Upper lobe of right lung (tissue), 1 donor: ENCODE data around the gene SST. TPM values are rescaled to one million over a fixed set of nuclear protein-coding genes. Genes with fewer than 3 reads are reported as not detected.
"Not testable (repeated sequence)": the region's sequence is repeated elsewhere in the genome, so short reads cannot be mapped to it uniquely, and the experiment has no call there.

Experiments used
- ATAC-seq: fragments of 200-7000 bp; cut with Tn5 transposase; one replicate; pipeline ENCODE4 v1.9.1; 2020; ENCODE audit warnings: mild to moderate bottlenecking, moderate library complexity
- DNase-seq: peaks from one replicate; pipeline ENCODE4 v3.0.0-alpha.2; 2020
- H3K27ac ChIP-seq: fragments of 200-600 bp; one replicate; pipeline ENCODE4 v1.8.0; 2022
- H3K27me3 ChIP-seq: fragments of 200-600 bp; one replicate; pipeline ENCODE4 v1.8.0; 2022; ENCODE audit warnings: mild to moderate bottlenecking
- H3K36me3 ChIP-seq: fragments of 200-600 bp; one replicate; pipeline ENCODE4 v1.8.0; 2022
- H3K4me1 ChIP-seq: fragments of 200-600 bp; one replicate; pipeline ENCODE4 v1.8.0; 2022
- H3K4me3 ChIP-seq: fragments of 200-600 bp; one replicate; pipeline ENCODE4 v1.8.0; 2022; ENCODE audit warnings: mild to moderate bottlenecking
- H3K9me3 ChIP-seq: fragments of 200-600 bp; one replicate; pipeline ENCODE4 v1.8.0; 2022
- CTCF ChIP-seq: fragments of 200-600 bp; IDR thresholded peaks from one replicate; pipeline ENCODE4 v1.8.0; 2022; ENCODE audit warnings: antibody characterized with exemption
- intact Hi-C: fragments of 100-400 bp; cut with DNase I; formaldehyde crosslinking; loops from one replicate; pipeline ENCODE4 v1.11.0; 2022
- total RNA-seq: library from RNA; stranded (reverse); fragmentation: NEBNext Ultra II Directional; extraction: Animal tissue kit (Norgen Biotek cat#: 25700); gene quantifications from one replicate; pipeline ENCODE4 v1.2.1, GENCODE V29; 2021
- donor health status: DM: no; HTN: yes; CAD: no; lungs with severe emphysema.

SST gene
- total RNA-seq, 1 donor from 2014 or later: not detected

GRCh38 chr3:187693431-187693830 lies 23.2 kb upstream of the SST start:
- H3K4me1 ChIP-seq: no peaks in the 10 kb centered on the region
- no peak overlapping the region for H3K27ac ChIP-seq
- TF ChIP-seq CTCF: no peak
- no peaks in the 10 kb centered on the region for H3K27me3 ChIP-seq
- no peak for DNase-seq
- ATAC-seq: no peak
- H3K4me3 ChIP-seq: no peak overlapping the region
- intact Hi-C loops: no loop called here
- H3K36me3 ChIP-seq: no peaks in the 10 kb centered on the region
- H3K9me3 ChIP-seq: no peaks in the 10 kb centered on the region

GRCh38 chr3:187689984-187690383 lies 19.8 kb upstream of the SST start:
- Histone ChIP-seq H3K4me1 (no peaks in the 10 kb centered on the region), H3K27me3 (no peaks in the 10 kb centered on the region), H3K36me3 (no peaks in the 10 kb centered on the region), H3K27ac (no peak overlapping the region), H3K4me3 (no peak overlapping the region), H3K9me3 (peaks cover 5% of the 10 kb centered on the region)
- DNase-seq (no peak), ATAC-seq (no peak)
- no peak for TF ChIP-seq CTCF
- intact Hi-C loops: no loop called here

GRCh38 chr3:187686621-187687273 lies 16.6 kb upstream of the SST start:
- Histone ChIP-seq H3K36me3 (no peaks in the 10 kb centered on the region), H3K27ac (no peak overlapping the region), H3K4me1 (no peaks in the 10 kb centered on the region), H3K9me3 (peaks cover 5% of the 10 kb centered on the region), H3K4me3 (no peak overlapping the region), H3K27me3 (peaks cover 2% of the 10 kb centered on the region)
- TF ChIP-seq CTCF: no peak
- DNase-seq: no peak
- ATAC-seq: no peak
- intact Hi-C loops: no loop called here

GRCh38 chr3:187685948-187686347 lies 15.8 kb upstream of the SST start:
- no peak for TF ChIP-seq CTCF
- intact Hi-C loops: no loop called here
- H3K9me3 ChIP-seq: peaks cover 5% of the 10 kb centered on the region
- no peak for DNase-seq
- H3K27ac ChIP-seq: no peak overlapping the region
- H3K36me3 ChIP-seq: no peaks in the 10 kb centered on the region
- no peaks in the 10 kb centered on the region for H3K4me1 ChIP-seq
- peaks cover 6% of the 10 kb centered on the region for H3K27me3 ChIP-seq
- no peak overlapping the region for H3K4me3 ChIP-seq
- ATAC-seq: no peak

GRCh38 chr3:187684880-187685279 lies 14.7 kb upstream of the SST start:
- intact Hi-C loops: no loop called here
- H3K4me3 ChIP-seq: no peak overlapping the region
- TF ChIP-seq CTCF: no peak
- H3K4me1 ChIP-seq: no peaks in the 10 kb centered on the region
- no peak for DNase-seq
- peaks cover 12% of the 10 kb centered on the region for H3K27me3 ChIP-seq
- H3K36me3 ChIP-seq: no peaks in the 10 kb centered on the region
- H3K9me3 ChIP-seq: peaks cover 5% of the 10 kb centered on the region
- H3K27ac ChIP-seq: no peak overlapping the region
- no peak for ATAC-seq

GRCh38 chr3:187684444-187684843 lies 14.2 kb upstream of the SST start:
- intact Hi-C loops: no loop called here
- no peak for TF ChIP-seq CTCF
- Histone ChIP-seq H3K36me3 (no peaks in the 10 kb centered on the region), H3K9me3 (peaks cover 5% of the 10 kb centered on the region), H3K4me3 (no peak overlapping the region), H3K27me3 (peaks cover 12% of the 10 kb centered on the region), H3K27ac (no peak overlapping the region), H3K4me1 (no peaks in the 10 kb centered on the region)
- no peak for DNase-seq
- no peak for ATAC-seq

- DNase-seq, H3K9me3 ChIP-seq, intact Hi-C loops, H3K27ac ChIP-seq, ATAC-seq, H3K4me3 ChIP-seq, H3K36me3 ChIP-seq, H3K4me1 ChIP-seq: not testable (repeated sequence)
- peaks cover 12% of the 10 kb centered on the region for H3K27me3 ChIP-seq
These were observed 11.6 kb upstream of the SST start for GRCh38 chr3:187681756-187682155.
